NCI-H2107 treated with DMSO at 0.1 percent for 48 hours (cell line): ENCODE measurements around the gene SFTA2.
"Not testable (repeated sequence)": the region's sequence is repeated elsewhere in the genome, so short reads cannot be mapped to it uniquely, and the experiment has no call there.

Source experiments
- DNase-seq: peaks from one replicate; lab custom pipeline; 2025; ENCODE audit not compliant: unreplicated experiment; lab: John Stamatoyannopoulos, UW

SFTA2 gene

GRCh38 chr6:30931969-30932645 is at the start of gene SFTA2:
Gene SFTA2 (minus strand): TSS chr6:30932170. CDS start chr6:30932096, 74 bp downstream.
- no peak for DNase-seq

- no peak for DNase-seq
These were observed 47.7 kb upstream of the SFTA2 start for GRCh38 chr6:30979690-30980089.

- DNase-seq, result no peak
These were observed 47.2 kb upstream of the SFTA2 start for GRCh38 chr6:30979141-30979540.

GRCh38 chr6:30974490-30975252 is 42.7 kb upstream of the SFTA2 start:
- no peak for DNase-seq

GRCh38 chr6:30972816-30973215 is 40.8 kb upstream of the SFTA2 start:
- DNase-seq, result no peak

GRCh38 chr6:30970946-30971345 is 39.0 kb upstream of the SFTA2 start:
- DNase-seq, result no peak

- DNase-seq, result not testable (repeated sequence)
These were observed 37.2 kb upstream of the SFTA2 start for GRCh38 chr6:30969171-30969570.

GRCh38 chr6:30966154-30966553 is 34.2 kb upstream of the SFTA2 start:
- no peak for DNase-seq

- DNase-seq, result no peak
These were observed 33.2 kb upstream of the SFTA2 start for GRCh38 chr6:30965140-30965601.

- DNase-seq, result no peak
These were observed 32.1 kb upstream of the SFTA2 start for GRCh38 chr6:30964075-30964474.

GRCh38 chr6:30963641-30964040 is 31.7 kb upstream of the SFTA2 start:
- DNase-seq, result no peak

GRCh38 chr6:30962716-30963115 is 30.7 kb upstream of the SFTA2 start:
- DNase-seq, result no peak

- no peak for DNase-seq
These were observed 29.1 kb upstream of the SFTA2 start for GRCh38 chr6:30960907-30961673.

GRCh38 chr6:30957716-30958115 is 25.7 kb upstream of the SFTA2 start:
- no peak for DNase-seq

GRCh38 chr6:30955367-30956042 is 23.5 kb upstream of the SFTA2 start:
- no peak for DNase-seq

- no peak for DNase-seq
These were observed 22.8 kb upstream of the SFTA2 start for GRCh38 chr6:30954631-30955366.

- no peak for DNase-seq
These were observed 20.0 kb upstream of the SFTA2 start for GRCh38 chr6:30951907-30952469.

- DNase-seq, result no peak
These were observed 16.8 kb upstream of the SFTA2 start for GRCh38 chr6:30948811-30949210.

- DNase-seq, result no peak
These were observed 15.3 kb upstream of the SFTA2 start for GRCh38 chr6:30947231-30947630.

- no peak for DNase-seq
These were observed 13.3 kb upstream of the SFTA2 start for GRCh38 chr6:30945281-30945680.
